Kidney (tissue), 14 donors: ENCODE measurements around the gene BRD7. TPM values are rescaled to one million over a fixed set of nuclear protein-coding genes. Genes with fewer than 3 reads are reported as not detected.

Experiments used
- DNase-seq, 5 donors: peaks; one replicate each; pipeline ENCODE4 v3.0.0-alpha.2; 2013 to 2020
- FAIRE-seq: peaks from 2 replicates; lab custom pipeline; 2012; peaks lifted over from hg19 to GRCh38; lab: Jason Lieb, UNC
- H3K27ac ChIP-seq, 2 donors: one replicate each; pipeline ENCODE4 v1.7.0; 2013; ENCODE audit warnings: low read depth in 2 of 2, low read length in 2 of 2, inconsistent platforms in 1 of 2
- H3K27me3 ChIP-seq: one replicate; pipeline ENCODE4 v1.7.1; 2013; ENCODE audit warnings: low read length, inconsistent platforms; ENCODE audit not compliant: control insufficient read depth, insufficient read depth
- H3K36me3 ChIP-seq, 3 donors: one replicate each; pipeline versions ENCODE4 v1.7.0 to v1.7.1; 2013; ENCODE audit warnings: low read length in 3 of 3, control low read depth in 1 of 3, inconsistent platforms in 1 of 3; ENCODE audit not compliant: insufficient read depth in 3 of 3, control insufficient read depth in 2 of 3
- H3K4me1 ChIP-seq, 3 donors: one replicate each; pipeline versions ENCODE4 v1.7.0 to v1.7.1; 2013; ENCODE audit warnings: low read length in 3 of 3, inconsistent platforms in 1 of 3, low read depth in 1 of 3; ENCODE audit not compliant: control insufficient read depth in 2 of 3, insufficient read depth in 2 of 3
- H3K4me3 ChIP-seq, 3 donors: one replicate each; pipeline versions ENCODE4 v1.7.0 to v1.8.1; 2013; ENCODE audit warnings: low read length in 3 of 3, control low read depth in 1 of 3, inconsistent platforms in 1 of 3
- H3K9ac ChIP-seq, 3 donors: one replicate each; pipeline versions ENCODE4 v1.7.0 to v1.7.1; 2013; ENCODE audit warnings: low read length in 3 of 3, control low read depth in 1 of 3, inconsistent platforms in 1 of 3
- H3K9me3 ChIP-seq, 3 donors: one replicate each; pipeline versions ENCODE4 v1.7.0 to v1.7.1; 2013; ENCODE audit warnings: low read length in 3 of 3, control low read depth in 1 of 3, inconsistent platforms in 1 of 3; ENCODE audit not compliant: control insufficient read depth in 2 of 3, insufficient read depth in 1 of 3
- CTCF ChIP-seq: IDR thresholded peaks from 3 replicates; pipeline ENCODE4 v1.5.1; 2012; ENCODE audit warnings: mild to moderate bottlenecking, moderate library complexity, borderline replicate concordance; ENCODE audit not compliant: insufficient read depth; ENCODE audit errors: extremely low read depth
- intact Hi-C: fragments of 100-400 bp; cut with DNase I; formaldehyde crosslinking; loops from one replicate; pipeline ENCODE4 v1.11.1; 2022
- microRNA-seq: library from miRNA; unstranded; fragments of <30 nt; microRNA quantifications from one replicate; pipeline ENCODE4 v1.2.0, GENCODE V29; 2020
- polyA plus RNA-seq: library from polyadenylated mRNA; stranded (reverse); fragments of 350-450 nt; fragmentation: Illumina TruSeq; extraction: RNeasy Lipid Tissue Mini Kit (QIAGEN cat#74804); gene quantifications from one replicate; pipeline ENCODE4 v1.2.3, GENCODE V29; 2014; ENCODE audit warnings: low read depth, low replicate concordance; ENCODE audit not compliant: insufficient read depth
- total RNA-seq: library from RNA; stranded (reverse); fragmentation: NEBNext Ultra II Directional; extraction: Animal tissue kit (Norgen Biotek cat#: 25700); gene quantifications from one replicate; pipeline ENCODE4 v1.2.1, GENCODE V29; 2021
- donor health status: control.
- donor health status: control.
- donor health status: control.
- donor health status: control.
- donor health status: control.
- donor health status: DM: yes; HTN: yes; CAD: no.
- donor health status: Normal renal cell carcinoma (clear cell type).

Gene BRD7
- total and polyA plus RNA-seq, 2 donors from 2014 or later: 44.1 to 68.0 TPM

DNA sequence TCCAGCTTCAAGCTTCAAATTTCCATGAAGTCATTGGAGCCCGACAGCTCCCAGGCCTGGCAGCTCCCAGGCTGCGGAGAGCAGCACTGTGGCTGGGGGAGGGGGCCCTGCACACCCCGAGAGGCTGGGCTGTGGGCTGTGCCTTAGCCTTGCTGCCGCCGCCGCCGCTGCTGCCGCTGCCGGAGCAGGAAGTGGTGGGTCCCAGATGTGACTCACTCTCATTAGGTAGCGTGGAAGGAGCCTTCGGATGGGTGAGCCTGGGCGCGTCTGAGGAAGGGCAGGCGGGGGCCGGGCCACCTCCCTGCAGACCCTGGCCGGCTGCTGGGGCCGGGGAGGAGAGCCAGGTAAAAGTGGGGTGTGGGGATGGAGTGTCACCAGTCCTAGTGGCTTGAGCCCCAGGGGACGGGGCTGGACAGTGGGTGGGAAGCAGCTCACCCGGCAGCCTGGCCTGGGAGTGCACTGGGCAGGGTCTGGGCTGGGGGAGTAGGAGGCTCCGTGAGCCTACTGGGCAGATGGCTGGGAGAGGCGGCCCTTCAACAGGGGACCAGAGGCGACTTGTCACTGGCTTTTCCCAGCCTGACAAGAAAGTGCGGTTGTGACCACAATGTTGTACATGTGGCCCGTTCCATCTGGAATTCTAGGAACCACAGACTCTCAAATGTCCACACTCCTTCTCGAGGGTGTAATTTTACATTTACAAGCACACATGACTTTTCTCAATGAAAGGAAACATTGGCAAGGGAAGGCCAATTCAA is 102.3 kb downstream of the BRD7 start, which contains the start of gene ADCY7:
TSS of gene ADCY7 (plus strand) at position 215 of the 755 bp plus-strand sequence. CDS start 21,629 bp downstream, outside the sequence.
- no peaks in the 10 kb centered on the region for H3K36me3 ChIP-seq
- no peak for TF ChIP-seq CTCF
- DNase-seq: peak; percentile 77 to 92 (median 85)
- H3K9ac ChIP-seq: no peak within 1 kb of the TSS
- H3K4me3 ChIP-seq: no peak within 1 kb of the TSS
- FAIRE-seq: no peak
- no peaks in the 10 kb centered on the region for H3K9me3 ChIP-seq
- peaks cover 0 to 2% (median 0%) of the 10 kb centered on the region in 3 donors for H3K4me1 ChIP-seq
- no peaks in the 10 kb centered on the region for H3K27me3 ChIP-seq
- intact Hi-C loops: no loop called here
- H3K27ac ChIP-seq: peak within 1 kb of the TSS in 1 of 2 donors; percentile 27

Small RNA genes within 50 kb of the gene (microRNA-seq; reads per million reads assigned to microRNA genes)
- gene MIR6771: not detected

Other genes starting within 250 kb of the BRD7 start
- gene TENT4B, start 215.7 kb downstream of the BRD7 start, total RNA-seq: 13.2 TPM
- 4.7 TPM for gene TENT4B, start 215.7 kb downstream of the BRD7 start, polyA plus RNA-seq
- 40.5 TPM for gene ADCY7, start 102.4 kb downstream of the BRD7 start, total RNA-seq
- 0.86 TPM for gene ADCY7, start 102.4 kb downstream of the BRD7 start, polyA plus RNA-seq
- gene NKD1, start 179.4 kb upstream of the BRD7 start, total RNA-seq: 9.9 TPM
- 1.1 TPM for gene NKD1, start 179.4 kb upstream of the BRD7 start, polyA plus RNA-seq